Gastrocnemius medialis (tissue), 4 donors: Measurements from ENCODE around the gene RADIL. TPM values are rescaled to one million over a fixed set of nuclear protein-coding genes. Genes with fewer than 3 reads are reported as not detected.

Source experiments
- ATAC-seq, 2 donors: fragments of 150-250 bp; one replicate each; pipeline ENCODE4 v1.9.1; 2016
- DNase-seq, 2 donors: peaks; one replicate each; pipeline ENCODE4 v3.0.0-alpha.2; 2019
- H3K27ac ChIP-seq, 4 donors: fragments of 200-600 bp; sonication (generic); 1 replicate in 1 of 4; 2 replicates in 3 of 4; pipeline ENCODE4 v1.5.1; 2016 to 2018; ENCODE audit warnings: mild to moderate bottlenecking in 2 of 4, moderate library complexity in 1 of 4
- H3K27me3 ChIP-seq, 3 donors: fragments of 200-600 bp; sonication (generic) in 2 of 3; 1 replicate in 1 of 3; 2 replicates in 2 of 3; pipeline versions ENCODE4 v1.5.1 to v1.6.0; 2016 to 2019; ENCODE audit warnings: mild to moderate bottlenecking in 1 of 3, moderate library complexity in 1 of 3
- H3K36me3 ChIP-seq, 2 donors: fragments of 200-600 bp; sonication (generic) in 1 of 2; one replicate each; pipeline ENCODE4 v1.5.1; 2017 to 2018
- H3K4me1 ChIP-seq, 2 donors: fragments of 200-600 bp; sonication (generic) in 1 of 2; one replicate each; pipeline ENCODE4 v1.5.1; 2016 to 2017; ENCODE audit warnings: mild to moderate bottlenecking in 2 of 2
- H3K4me3 ChIP-seq, 4 donors: fragments of 200-600 bp; sonication (generic) in 3 of 4; 1 replicate in 1 of 4; 2 replicates in 3 of 4; pipeline ENCODE4 v1.5.1; 2016 to 2019; ENCODE audit warnings: mild to moderate bottlenecking in 2 of 4
- H3K9me3 ChIP-seq, 3 donors: fragments of 200-600 bp; sonication (generic) in 2 of 3; 1 replicate in 1 of 3; 2 replicates in 2 of 3; pipeline ENCODE4 v1.5.1; 2016 to 2019
- CTCF ChIP-seq, 5 experiments: fragments of 450-650 bp in 3 of 5; fragments of 200-600 bp in 2 of 5; sonication (generic) in 2 of 5; IDR thresholded peaks in 4 of 5; conservative IDR thresholded peaks in 1 of 5; 1 replicate in 4 of 5; 2 replicates in 1 of 5; pipeline ENCODE4 v1.5.1; 2016 to 2019; ENCODE audit warnings: antibody characterized with exemption in 5 of 5, mild to moderate bottlenecking in 3 of 5, moderate library complexity in 3 of 5
- POLR2A ChIP-seq, 2 donors: fragments of 450-650 bp; IDR thresholded peaks; one replicate each; pipeline ENCODE4 v1.6.1; 2017; ENCODE audit warnings: antibody characterized with exemption in 2 of 2, mild to moderate bottlenecking in 2 of 2, moderate library complexity in 2 of 2
- in situ Hi-C, 4 donors: fragments of 200-750 bp; cut with MboI; loops; one replicate each; pipeline versions ENCODE4 v1.15.0 to v1.8.0; 2017; ENCODE audit warnings: low sequenced_read_pairs in 4 of 4
- intact Hi-C: fragments of 100-400 bp; cut with DNase I; formaldehyde crosslinking; loops from one replicate; pipeline ENCODE4 v1.15.1; 2023; ENCODE audit warnings: low total_unique reads
- total RNA-seq, 4 donors: library from RNA; depleted of rRNA; stranded (reverse); fragments of >200 nt; gene quantifications; one replicate each; pipeline versions ENCODE4 v1.1.0 to v1.2.3, GENCODE V29; 2016

Gene RADIL
- total RNA-seq, 4 donors from 2014 or later: 2.1 to 12.1 (median 5.0) TPM

- in situ Hi-C loops (loop anchor here in 1 of 4 donors (10.0 kb wide), 1 partner anchor 283 kb away; no protein-coding TSS in a partner anchor), intact Hi-C loops (no loop called here)
- no peak overlapping the region for H3K27ac ChIP-seq
- peaks cover 0 to 9% of the 10 kb centered on the region in 2 donors for H3K4me1 ChIP-seq
- TF ChIP-seq POLR2A (IDR thresholded peaks at IDR 0.05) (no peak), CTCF (IDR thresholded peaks at IDR 0.05 in 4 of 5, conservative IDR thresholded peaks at IDR 0.05 in 1 of 5) (no peak)
- DNase-seq (no peak), ATAC-seq (no peak)
- H3K27me3 ChIP-seq: no peaks in the 10 kb centered on the region
- no peaks in the 10 kb centered on the region for H3K9me3 ChIP-seq
- H3K4me3 ChIP-seq: no peak overlapping the region
- no peaks in the 10 kb centered on the region for H3K36me3 ChIP-seq
These were observed 81.7 kb downstream of the RADIL start for GRCh38 chr7:4801839-4802231.

GRCh38 chr7:4800926-4801838 is 82.3 kb downstream of the RADIL start:
- H3K27ac ChIP-seq: no peak overlapping the region
- no peaks in the 10 kb centered on the region for H3K36me3 ChIP-seq
- no peak for TF ChIP-seq POLR2A (IDR thresholded peaks at IDR 0.05)
- TF ChIP-seq CTCF (IDR thresholded peaks at IDR 0.05 in 4 of 5, conservative IDR thresholded peaks at IDR 0.05 in 1 of 5): no peak
- no peak for DNase-seq
- intact Hi-C loops (no loop called here), in situ Hi-C loops (loop anchor here in 1 of 4 donors (10.0 kb wide), 1 partner anchor 284 kb away; no protein-coding TSS in a partner anchor)
- no peaks in the 10 kb centered on the region for H3K27me3 ChIP-seq
- no peaks in the 10 kb centered on the region for H3K9me3 ChIP-seq
- no peak overlapping the region for H3K4me3 ChIP-seq
- H3K4me1 ChIP-seq: peaks cover 0 to 9% of the 10 kb centered on the region in 2 donors
- ATAC-seq: no peak

GRCh38 chr7:4800487-4800886 is 83.0 kb downstream of the RADIL start:
- DNase-seq (no peak), ATAC-seq (no peak)
- Histone ChIP-seq H3K9me3 (no peaks in the 10 kb centered on the region), H3K4me1 (peaks cover 0 to 9% of the 10 kb centered on the region in 2 donors), H3K36me3 (no peaks in the 10 kb centered on the region), H3K27ac (no peak overlapping the region), H3K4me3 (no peak overlapping the region), H3K27me3 (no peaks in the 10 kb centered on the region)
- TF ChIP-seq CTCF (IDR thresholded peaks at IDR 0.05 in 4 of 5, conservative IDR thresholded peaks at IDR 0.05 in 1 of 5) (no peak), POLR2A (IDR thresholded peaks at IDR 0.05) (no peak)
- in situ Hi-C loops: loop anchor here in 1 of 4 donors (10.0 kb wide), 1 partner anchor 284 kb away; no protein-coding TSS in a partner anchor
- intact Hi-C loops: no loop called here

- H3K9me3 ChIP-seq: no peaks in the 10 kb centered on the region
- intact Hi-C loops: loop anchor here (10.0 kb wide), 1 partner anchor 285 kb away; no protein-coding TSS in a partner anchor
- no peak for DNase-seq
- no peak for ATAC-seq
- TF ChIP-seq CTCF (IDR thresholded peaks at IDR 0.05 in 4 of 5, conservative IDR thresholded peaks at IDR 0.05 in 1 of 5): no peak
- no peak for TF ChIP-seq POLR2A (IDR thresholded peaks at IDR 0.05)
- peaks cover 0 to 9% of the 10 kb centered on the region in 2 donors for H3K4me1 ChIP-seq
- no peaks in the 10 kb centered on the region for H3K36me3 ChIP-seq
- no peak overlapping the region for H3K4me3 ChIP-seq
- no peaks in the 10 kb centered on the region for H3K27me3 ChIP-seq
- in situ Hi-C loops: loop anchor here in 2 of 4 donors (10.0 kb wide), 2 partner anchors 85 to 285 kb away; partner anchors contain the start of gene RADIL (in 1 of the 2)
- H3K27ac ChIP-seq: no peak overlapping the region
These were observed 83.8 kb downstream of the RADIL start for GRCh38 chr7:4799508-4800268.
